Measurements from ENCODE around the gene VAT1L.

GRCh38 chr16:77977339-77977738, 189.0 kb downstream of the VAT1L start:
- TF ChIP-seq CTCF (IDR thresholded peaks at IDR 0.05; ENCODE audit: low read length) (no peak), EZH2 (IDR thresholded peaks at IDR 0.05; ENCODE audit: borderline replicate concordance, low read length) (no peak)

Data from OCI-LY1 (cell line).